Kidney epithelial cell (primary cell): Measurements from ENCODE around the gene SULT1A1. TPM values are rescaled to one million over a fixed set of nuclear protein-coding genes. Genes with fewer than 3 reads are reported as not detected.
A peak's percentile ranks its signal among the peaks of the same experiment; 100 is the strongest.
"Not testable (repeated sequence)": the region's sequence is repeated elsewhere in the genome, so short reads cannot be mapped to it uniquely, and the experiment has no call there.

ENCODE experiments used
- DNase-seq: peaks from one replicate; pipeline ENCODE4 v3.0.0-alpha.2; 2010; ENCODE audit warnings: low read depth
- H3K27me3 ChIP-seq: 2 replicates; pipeline ENCODE4 v1.6.0; 2011; ENCODE audit warnings: low read length; ENCODE audit not compliant: control insufficient read depth, insufficient read depth
- H3K36me3 ChIP-seq: 2 replicates; pipeline ENCODE4 v1.5.1; 2011; ENCODE audit warnings: low read length; ENCODE audit not compliant: control insufficient read depth, insufficient read depth
- H3K4me3 ChIP-seq: 2 replicates; pipeline ENCODE4 v1.5.1; 2011; ENCODE audit warnings: low read depth, mild to moderate bottlenecking, control low read depth, low read length
- CTCF ChIP-seq: IDR thresholded peaks from 2 replicates; pipeline ENCODE4 v1.5.1; 2011; ENCODE audit warnings: mild to moderate bottlenecking, moderate library complexity, low read length, control low read depth, inconsistent platforms; ENCODE audit not compliant: insufficient read depth, poor library complexity, severe bottlenecking
- total RNA-seq: library from RNA; depleted of rRNA; stranded (reverse); fragments of >200 nt; gene quantifications from 2 replicates; pipeline ENCODE4 v1.2.3, GENCODE V29; 2015

SULT1A1 gene
- total RNA-seq, result 3.1 and 3.3 TPM in 2 replicates

DNA sequence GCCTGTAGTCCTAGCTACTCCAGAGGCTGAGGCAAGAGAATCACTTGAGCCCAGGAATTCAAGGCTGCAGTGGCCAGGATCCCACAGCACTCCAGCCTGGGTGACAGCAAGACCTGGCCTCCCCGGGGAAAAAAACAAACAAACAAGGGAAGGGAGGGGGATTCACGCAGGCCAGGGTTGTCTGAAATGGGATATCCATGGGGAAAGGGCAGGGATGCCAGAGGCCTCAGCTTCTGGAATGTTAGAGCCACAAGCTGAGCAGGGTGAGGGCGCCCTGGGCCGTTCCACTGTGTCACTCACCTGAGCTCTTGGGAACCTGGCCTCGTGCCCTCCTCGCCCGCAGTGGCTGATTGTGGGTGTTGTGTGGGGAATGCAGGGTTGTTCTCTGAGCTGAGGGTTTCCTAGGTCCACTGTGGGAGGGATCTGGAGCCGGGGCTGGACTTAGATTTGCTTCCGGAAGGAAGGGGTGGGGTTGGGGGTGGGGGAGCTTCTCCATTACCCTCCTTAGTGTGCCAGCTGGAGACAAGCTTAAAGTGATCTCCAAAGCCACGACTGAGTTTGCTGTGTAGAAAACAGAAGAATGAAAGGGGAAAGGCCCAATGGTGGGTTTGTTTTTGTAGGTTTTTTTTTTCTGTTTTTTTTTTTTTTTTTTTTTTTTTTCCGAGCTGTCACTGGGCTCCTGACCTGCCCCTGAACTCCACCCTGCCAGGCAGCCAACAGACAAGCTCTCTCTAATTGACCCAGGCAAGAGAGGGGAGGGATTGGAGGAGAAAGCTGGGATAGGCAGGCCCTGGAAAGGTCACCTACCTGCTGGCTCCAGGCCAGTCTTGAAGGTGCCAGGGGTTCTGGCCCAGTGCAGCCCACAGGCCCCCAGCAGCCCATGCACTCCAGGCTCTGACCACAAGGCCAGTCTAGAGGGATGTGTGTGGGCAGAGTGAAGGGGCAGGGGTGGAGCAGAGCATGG, at the start of gene SULT1A1:
Gene SULT1A1, minus strand, starts transcription at position 414 of the 964 bp plus-strand sequence. CDS start 1,189 bp downstream, outside the sequence.
- no peaks in the 10 kb centered on the region for H3K36me3 ChIP-seq
- H3K27me3 ChIP-seq, result no peaks in the 10 kb centered on the region
- no peak within 1 kb of the TSS for H3K4me3 ChIP-seq
- TF ChIP-seq CTCF, result no peak
- DNase-seq, result no peak

DNA sequence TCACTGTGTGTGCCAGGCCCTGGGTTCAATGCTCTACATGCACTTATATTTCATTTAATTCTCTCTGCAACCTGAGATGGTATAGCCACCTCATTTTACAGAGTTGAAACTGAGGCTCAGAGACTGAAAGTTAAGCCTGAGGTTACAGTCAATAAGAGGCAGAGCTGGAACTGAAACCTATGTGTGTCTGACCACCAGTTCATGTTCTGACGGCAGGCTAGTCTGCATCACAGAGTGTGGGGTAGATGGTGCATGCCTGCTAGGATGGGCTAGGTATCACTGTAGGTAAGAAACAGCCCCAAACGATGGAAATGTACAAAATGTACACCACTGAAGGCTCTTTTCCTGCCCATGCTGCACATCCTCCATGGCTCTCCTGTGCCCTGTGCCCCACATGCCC, 30.1 kb upstream of the SULT1A1 start:
- not testable (repeated sequence) for H3K36me3 ChIP-seq, DNase-seq, H3K4me3 ChIP-seq, H3K27me3 ChIP-seq

GRCh38 chr16:28638359-28638758, 28.5 kb upstream of the SULT1A1 start:
- not testable (repeated sequence) for H3K36me3 ChIP-seq, DNase-seq, H3K4me3 ChIP-seq, H3K27me3 ChIP-seq

- not testable (repeated sequence) for H3K36me3 ChIP-seq, H3K27me3 ChIP-seq, H3K4me3 ChIP-seq, DNase-seq
Measured at GRCh38 chr16:28637765-28638164, 27.9 kb upstream of the SULT1A1 start, which contains the start of gene NPIPB8. NPIPB8 (plus strand) TSS chr16:28638065; CDS start chr16:28638361, 296 bp downstream.

- not testable (repeated sequence) for H3K27me3 ChIP-seq, H3K4me3 ChIP-seq, H3K36me3 ChIP-seq
- peak; percentile 57 for DNase-seq
Measured at GRCh38 chr16:28636093-28636823, 26.4 kb upstream of the SULT1A1 start.

- not testable (repeated sequence) for H3K27me3 ChIP-seq, DNase-seq, H3K4me3 ChIP-seq, H3K36me3 ChIP-seq
Measured at GRCh38 chr16:28630905-28631304, 21.1 kb upstream of the SULT1A1 start.

GRCh38 chr16:28623172-28623711, 13.4 kb upstream of the SULT1A1 start:
- Histone ChIP-seq H3K36me3 (no peaks in the 10 kb centered on the region), H3K27me3 (no peaks in the 10 kb centered on the region), H3K4me3 (peak overlapping the region; percentile 37)
- DNase-seq, result no peak
- TF ChIP-seq CTCF, result no peak

- H3K4me3 ChIP-seq, result peak overlapping the region; percentile 37
- DNase-seq, H3K27me3 ChIP-seq, H3K36me3 ChIP-seq: not testable (repeated sequence)
Measured at GRCh38 chr16:28622532-28623171, 12.8 kb upstream of the SULT1A1 start.
